Renal pelvis (tissue), 4 donors: ENCODE data around the gene CABLES2. TPM values are rescaled to one million over a fixed set of nuclear protein-coding genes. Genes with fewer than 3 reads are reported as not detected.

Experiments
- DNase-seq: peaks from one replicate; pipeline ENCODE4 v3.0.0-alpha.2; 2013
- polyA plus RNA-seq, 3 donors: library from polyadenylated mRNA; unstranded; fragments of 120-200 nt; gene quantifications; one replicate each; pipeline ENCODE4 v1.2.1, GENCODE V29; 2013; ENCODE audit not compliant: insufficient read length in 3 of 3

The CABLES2 gene
- polyA plus RNA-seq, 3 donors: 8.6 to 13.8 (median 10.1) TPM

- DNase-seq: no peak
Measured at GRCh38 chr20:62350629-62351422, 56.3 kb downstream of the CABLES2 start.

GRCh38 chr20:62350098-62350628, 56.9 kb downstream of the CABLES2 start:
- no peak for DNase-seq

GRCh38 chr20:62349556-62350097, 57.5 kb downstream of the CABLES2 start:
- no peak for DNase-seq

DNA sequence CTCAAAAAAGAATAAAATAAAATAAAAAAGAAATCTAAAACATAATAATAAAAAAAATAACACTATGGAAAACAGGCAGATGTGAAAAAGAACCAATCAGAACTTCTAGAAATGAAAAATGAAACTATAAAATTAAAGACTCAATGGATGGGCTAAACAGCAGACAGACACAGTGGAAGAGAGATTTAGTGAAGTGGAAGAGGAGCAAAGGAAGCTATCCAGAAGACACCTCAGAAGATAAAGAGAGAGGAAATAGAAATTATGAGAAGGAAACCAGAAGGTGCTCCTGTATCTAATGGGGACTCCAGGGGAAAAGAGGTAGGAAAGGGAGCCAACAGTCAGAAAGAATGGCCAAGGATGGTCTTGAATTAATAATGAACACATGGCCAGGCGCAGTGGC, 58.5 kb downstream of the CABLES2 start:
- DNase-seq: no peak

DNA sequence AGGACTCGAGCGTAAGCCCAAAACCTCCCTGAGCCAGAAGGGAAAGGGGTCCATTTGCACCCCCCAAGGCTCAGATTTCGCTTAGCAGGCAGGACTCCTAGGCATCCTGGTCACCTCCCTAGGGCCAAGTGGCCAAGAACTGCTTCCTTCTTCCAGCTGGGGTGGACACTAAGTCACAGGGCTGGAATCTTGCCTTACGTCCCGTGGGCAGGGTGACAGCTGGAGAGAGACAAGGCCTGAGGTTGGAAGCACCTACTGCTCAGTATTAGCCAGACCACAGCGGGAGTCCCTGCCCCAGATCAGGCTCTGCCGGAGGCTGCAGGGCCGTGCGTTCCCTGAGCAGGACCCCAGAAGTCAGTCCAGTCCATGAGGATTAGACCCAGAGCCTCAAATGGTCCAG, 59.6 kb downstream of the CABLES2 start:
- no peak for DNase-seq

DNA sequence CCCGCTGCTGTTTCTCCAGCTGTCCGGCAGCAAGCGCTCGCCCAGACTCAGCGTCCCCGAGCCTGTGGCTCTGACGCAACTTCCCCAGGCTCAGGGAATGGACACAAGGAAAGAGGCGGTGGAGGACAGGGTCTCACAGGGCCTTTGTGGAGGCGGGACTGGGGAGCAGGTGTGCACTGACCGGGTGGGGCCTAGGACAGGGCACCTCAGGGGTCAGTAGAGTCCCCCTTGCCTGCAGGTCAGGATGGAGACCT, 60.0 kb downstream of the CABLES2 start:
- DNase-seq: no peak

GRCh38 chr20:62346398-62347150, 60.5 kb downstream of the CABLES2 start:
- no peak for DNase-seq

DNA sequence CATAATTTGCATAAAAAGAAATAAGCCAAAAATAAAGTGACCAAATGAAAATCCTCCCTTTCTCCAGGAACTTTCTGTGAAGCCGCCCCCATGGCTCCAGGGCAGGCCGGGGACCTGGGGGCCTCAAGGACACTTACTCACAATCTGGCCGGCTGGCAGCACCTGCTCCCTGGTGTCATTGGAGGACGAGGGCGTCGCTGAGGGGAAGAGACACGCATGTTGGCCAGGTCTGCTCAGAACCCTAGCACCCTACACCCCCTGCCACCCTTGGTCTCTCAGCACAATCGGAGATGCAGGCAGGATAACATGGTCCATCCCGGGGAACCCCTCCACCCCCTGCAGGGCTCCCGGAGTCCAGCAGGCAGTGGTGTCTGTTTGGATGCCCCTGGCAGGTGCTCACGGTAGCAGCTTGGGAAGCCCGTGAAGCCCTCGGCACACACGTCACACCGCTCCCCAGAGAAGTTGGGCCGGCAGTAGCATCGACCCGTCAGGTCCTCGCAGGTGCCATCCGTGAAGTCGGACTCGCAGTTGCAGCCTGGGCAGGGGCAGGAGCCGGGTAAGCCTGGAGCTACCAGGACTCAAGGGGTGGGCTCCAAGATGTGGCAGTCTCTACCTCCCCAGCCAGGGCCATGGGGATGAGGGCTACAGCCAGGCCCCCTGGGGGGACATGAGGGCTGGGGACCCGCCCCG, 61.3 kb downstream of the CABLES2 start:
- DNase-seq: no peak

DNA sequence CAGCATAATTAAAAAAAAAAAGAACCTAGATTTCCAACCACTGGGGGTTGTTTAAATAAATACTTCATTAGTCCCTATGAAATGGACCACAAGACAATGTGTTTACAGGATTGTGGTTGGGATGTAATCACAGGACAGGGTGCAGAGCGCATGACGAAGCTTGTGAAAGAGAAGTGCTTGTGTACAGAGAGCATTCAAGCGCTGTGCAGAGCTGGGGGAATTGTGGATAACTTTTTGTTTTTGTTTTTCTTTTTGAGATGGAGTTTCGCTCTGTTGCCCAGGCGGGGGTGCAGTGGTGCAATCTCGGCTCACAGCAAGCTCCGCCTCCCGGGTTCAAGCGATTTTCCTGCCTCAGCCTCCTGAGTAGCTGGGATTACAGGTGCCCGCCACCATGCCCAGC, 62.3 kb downstream of the CABLES2 start:
- no peak for DNase-seq

GRCh38 chr20:62344092-62344491, 63.0 kb downstream of the CABLES2 start:
- DNase-seq: no peak

GRCh38 chr20:62342910-62343309, 64.2 kb downstream of the CABLES2 start:
- no peak for DNase-seq

- DNase-seq: no peak
Measured at GRCh38 chr20:62339647-62340062, 67.4 kb downstream of the CABLES2 start.

Other genes starting within 250 kb of the CABLES2 start
- gene MTG2, start 224.3 kb downstream of the CABLES2 start, polyA plus RNA-seq: 10 to 100 TPM; 32.2 to 45.6 (median 37.1) TPM
- under 1 TPM in 2 of 3 donors, not detected in 1; 0.11 to 0.19 TPM for gene HRH3, start 187.0 kb downstream of the CABLES2 start, polyA plus RNA-seq
- 10 to 100 TPM; 27.6 to 40.8 (median 39.3) TPM for gene OSBPL2, start 168.8 kb downstream of the CABLES2 start, polyA plus RNA-seq
- gene ADRM1, start 104.3 kb downstream of the CABLES2 start, polyA plus RNA-seq: 10 to 100 TPM; 54.1 to 72.3 (median 67.0) TPM
- 100 to 1,000 TPM; 158 to 190 (median 164) TPM for gene LAMA5, start 40.0 kb downstream of the CABLES2 start, polyA plus RNA-seq
- gene RPS21, start 20.2 kb downstream of the CABLES2 start, polyA plus RNA-seq: 1,000 to 10,000 TPM in 1 of 3 donors, 100 to 1,000 TPM in 2; 739 to 1,106 (median 923) TPM
- gene RBBP8NL, start 20.3 kb upstream of the CABLES2 start, polyA plus RNA-seq: 1 to 10 TPM; 2.4 to 2.9 (median 2.7) TPM
- gene GATA5, start 68.7 kb upstream of the CABLES2 start, polyA plus RNA-seq: 10 to 100 TPM in 1 of 3 donors, 1 to 10 TPM in 2; 7.5 to 11.0 (median 8.2) TPM
- gene SLCO4A1, start 235.2 kb upstream of the CABLES2 start, polyA plus RNA-seq: 1 to 10 TPM; 3.3 to 4.4 (median 3.5) TPM